Activated CD4-positive, CD25-positive, alpha-beta regulatory T cell treated with anti-CD3 and anti-CD28 coated beads, Interleukin-2, amount 50 U/mL, for 72 hours (primary cell): ENCODE data around the gene AGBL5.

ENCODE experiments used
- DNase-seq: peaks from one replicate; pipeline ENCODE4 v3.0.0; 2021

Gene AGBL5

GRCh38 chr2:27079233-27080139 is 28.0 kb downstream of the AGBL5 start:
- no peak for DNase-seq

- no peak for DNase-seq
Observed at GRCh38 chr2:27080140-27080469, 28.6 kb downstream of the AGBL5 start.

- no peak for DNase-seq
Observed at GRCh38 chr2:27080603-27080936, 29.1 kb downstream of the AGBL5 start.

- no peak for DNase-seq
Observed at GRCh38 chr2:27081984-27082772, 30.7 kb downstream of the AGBL5 start.

- DNase-seq, result no peak
Observed at GRCh38 chr2:27082773-27083409, 31.4 kb downstream of the AGBL5 start.

GRCh38 chr2:27083410-27084296 is 32.2 kb downstream of the AGBL5 start:
- DNase-seq, result no peak

GRCh38 chr2:27084297-27085061 is 33.0 kb downstream of the AGBL5 start:
- DNase-seq, result no peak

- no peak for DNase-seq
Observed at GRCh38 chr2:27085062-27085672, 33.7 kb downstream of the AGBL5 start.

- DNase-seq, result peak; percentile 60
Observed at GRCh38 chr2:27085673-27086089, 34.2 kb downstream of the AGBL5 start.

- peak; percentile 100 for DNase-seq
Observed at GRCh38 chr2:27086090-27086723, 34.7 kb downstream of the AGBL5 start.

GRCh38 chr2:27086724-27087593 is 35.5 kb downstream of the AGBL5 start, which contains the start of gene KHK:
Gene KHK (plus strand): TSS chr2:27086772. CDS start chr2:27087260, 488 bp downstream.
- DNase-seq, result no peak

GRCh38 chr2:27087823-27088410 is 36.4 kb downstream of the AGBL5 start:
- DNase-seq, result no peak

- DNase-seq, result no peak
Observed at GRCh38 chr2:27088634-27089033, 37.2 kb downstream of the AGBL5 start.

- no peak for DNase-seq
Observed at GRCh38 chr2:27089111-27089954, 37.9 kb downstream of the AGBL5 start.

GRCh38 chr2:27091746-27092695 is 40.6 kb downstream of the AGBL5 start:
- no peak for DNase-seq

GRCh38 chr2:27092696-27093429 is 41.4 kb downstream of the AGBL5 start:
- no peak for DNase-seq
